SK-N-SH treated with all-trans-retinoic acid at 6 μM for 48 hours (cell line): ENCODE results near the gene CADM2.

ENCODE experiments used
- ARNTL ChIP-seq: fragments of 450-650 bp; formaldehyde crosslinking; IDR thresholded peaks from 2 replicates; pipeline ENCODE4 v1.5.0; 2020; ENCODE audit warnings: low read depth, mild to moderate bottlenecking, moderate library complexity, borderline replicate concordance
- BACH2 ChIP-seq: fragments of 250-450 bp; sonication (Bioruptor Pico); IDR thresholded peaks from 2 replicates; pipeline ENCODE4 v1.9.0; 2021; ENCODE audit warnings: mild to moderate bottlenecking, borderline replicate concordance
- CSDC2 ChIP-seq: fragments of 250-450 bp; sonication (Bioruptor Pico); IDR thresholded peaks from 2 replicates; pipeline ENCODE4 v1.5.0; 2020; ENCODE audit warnings: mild to moderate bottlenecking, moderate library complexity
- GLIS3 ChIP-seq: fragments of 250-450 bp; sonication (Bioruptor Pico); IDR thresholded peaks from 2 replicates; pipeline ENCODE4 v1.5.0; 2020; ENCODE audit warnings: mild to moderate bottlenecking, moderate library complexity
- ISL1 ChIP-seq: fragments of 250-450 bp; sonication (Bioruptor Pico); IDR thresholded peaks from 2 replicates; pipeline ENCODE4 v2.1.2; 2022; ENCODE audit warnings: mild to moderate bottlenecking, moderate library complexity
- PPARA ChIP-seq: fragments of 250-450 bp; sonication (Bioruptor Pico); IDR thresholded peaks from 2 replicates; pipeline ENCODE4 v1.5.0; 2020; ENCODE audit warnings: mild to moderate bottlenecking, borderline replicate concordance
- RARB ChIP-seq: fragments of 250-450 bp; sonication (Bioruptor Pico); IDR thresholded peaks from 2 replicates; pipeline ENCODE4 v1.8.0; 2021; ENCODE audit warnings: mild to moderate bottlenecking, moderate library complexity
- TCF4 ChIP-seq: fragments of 250-450 bp; sonication (Bioruptor Pico); IDR thresholded peaks from 2 replicates; pipeline ENCODE4 v1.8.0; 2021; ENCODE audit warnings: mild to moderate bottlenecking, moderate library complexity, borderline replicate concordance
- ZFP3 ChIP-seq: fragments of 250-450 bp; sonication (Bioruptor Pico); IDR thresholded peaks from 2 replicates; pipeline ENCODE4 v1.5.0; 2020; ENCODE audit warnings: mild to moderate bottlenecking, moderate library complexity
- ZFP30 ChIP-seq: fragments of 450-650 bp; formaldehyde crosslinking; IDR thresholded peaks from 2 replicates; pipeline ENCODE4 v1.5.0; 2022; ENCODE audit warnings: mild to moderate bottlenecking, moderate library complexity
- ZNF565 ChIP-seq: fragments of 450-650 bp; formaldehyde crosslinking; conservative IDR thresholded peaks from 2 replicates; pipeline ENCODE4 v1.5.0; 2020; ENCODE audit warnings: low read depth, mild to moderate bottlenecking, moderate library complexity
- ZNF8 ChIP-seq: fragments of 450-650 bp; formaldehyde crosslinking; IDR thresholded peaks from 2 replicates; pipeline ENCODE4 v1.5.0; 2020; ENCODE audit warnings: mild to moderate bottlenecking, moderate library complexity
- TF ChIP-seq, protein P1 (sequence below): fragments of 250-450 bp; sonication (Bioruptor Pico); IDR thresholded peaks from 2 replicates; pipeline ENCODE4 v1.5.1; 2020; ENCODE audit warnings: low read depth, mild to moderate bottlenecking, moderate library complexity
- TF ChIP-seq, protein P2 (sequence below): fragments of 250-450 bp; sonication (Bioruptor Pico); IDR thresholded peaks from 2 replicates; pipeline ENCODE4 v1.5.0; 2020; ENCODE audit warnings: mild to moderate bottlenecking, moderate library complexity

DNA sequence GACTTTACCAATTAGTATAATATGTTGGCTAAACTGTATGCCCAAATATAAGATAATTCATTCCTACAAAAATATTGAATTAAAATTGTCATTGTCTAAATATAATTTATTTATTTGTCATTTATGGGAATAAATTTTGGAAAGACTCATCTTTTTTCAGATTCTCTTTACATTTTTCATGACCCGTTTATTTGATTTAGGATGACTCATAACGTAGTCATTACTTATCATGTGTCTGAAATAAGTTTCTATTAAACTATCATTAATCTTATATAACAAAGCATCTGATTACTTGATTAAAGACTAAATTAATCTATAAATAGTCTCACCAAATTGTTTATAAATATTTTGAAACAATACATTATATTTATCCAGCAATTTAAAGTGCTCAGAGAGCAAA, 516.6 kb downstream of the CADM2 start:
- TF ChIP-seq BACH2 (CRISPR knock-in tag), result no peak
- TF ChIP-seq ISL1 (CRISPR knock-in tag), result peak; percentile 52
- no peak for TF ChIP-seq GLIS3 (CRISPR knock-in tag)
- no peak for TF ChIP-seq ZNF565
- no peak for TF ChIP-seq ZNF8
- no peak for TF ChIP-seq RARB (CRISPR knock-in tag)
- TF ChIP-seq ARNTL (CRISPR knock-in tag), result no peak
- TF ChIP-seq, protein P1, sequence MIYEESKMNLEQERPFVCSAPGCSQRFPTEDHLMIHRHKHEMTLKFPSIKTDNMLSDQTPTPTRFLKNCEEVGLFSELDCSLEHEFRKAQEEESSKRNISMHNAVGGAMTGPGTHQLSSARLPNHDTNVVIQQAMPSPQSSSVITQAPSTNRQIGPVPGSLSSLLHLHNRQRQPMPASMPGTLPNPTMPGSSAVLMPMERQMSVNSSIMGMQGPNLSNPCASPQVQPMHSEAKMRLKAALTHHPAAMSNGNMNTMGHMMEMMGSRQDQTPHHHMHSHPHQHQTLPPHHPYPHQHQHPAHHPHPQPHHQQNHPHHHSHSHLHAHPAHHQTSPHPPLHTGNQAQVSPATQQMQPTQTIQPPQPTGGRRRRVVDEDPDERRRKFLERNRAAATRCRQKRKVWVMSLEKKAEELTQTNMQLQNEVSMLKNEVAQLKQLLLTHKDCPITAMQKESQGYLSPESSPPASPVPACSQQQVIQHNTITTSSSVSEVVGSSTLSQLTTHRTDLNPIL, result no peak
- TF ChIP-seq TCF4 (CRISPR knock-in tag), result no peak
- TF ChIP-seq CSDC2 (CRISPR knock-in tag), result no peak
- TF ChIP-seq ZFP30 (CRISPR knock-in tag), result no peak
- TF ChIP-seq, protein P2, sequence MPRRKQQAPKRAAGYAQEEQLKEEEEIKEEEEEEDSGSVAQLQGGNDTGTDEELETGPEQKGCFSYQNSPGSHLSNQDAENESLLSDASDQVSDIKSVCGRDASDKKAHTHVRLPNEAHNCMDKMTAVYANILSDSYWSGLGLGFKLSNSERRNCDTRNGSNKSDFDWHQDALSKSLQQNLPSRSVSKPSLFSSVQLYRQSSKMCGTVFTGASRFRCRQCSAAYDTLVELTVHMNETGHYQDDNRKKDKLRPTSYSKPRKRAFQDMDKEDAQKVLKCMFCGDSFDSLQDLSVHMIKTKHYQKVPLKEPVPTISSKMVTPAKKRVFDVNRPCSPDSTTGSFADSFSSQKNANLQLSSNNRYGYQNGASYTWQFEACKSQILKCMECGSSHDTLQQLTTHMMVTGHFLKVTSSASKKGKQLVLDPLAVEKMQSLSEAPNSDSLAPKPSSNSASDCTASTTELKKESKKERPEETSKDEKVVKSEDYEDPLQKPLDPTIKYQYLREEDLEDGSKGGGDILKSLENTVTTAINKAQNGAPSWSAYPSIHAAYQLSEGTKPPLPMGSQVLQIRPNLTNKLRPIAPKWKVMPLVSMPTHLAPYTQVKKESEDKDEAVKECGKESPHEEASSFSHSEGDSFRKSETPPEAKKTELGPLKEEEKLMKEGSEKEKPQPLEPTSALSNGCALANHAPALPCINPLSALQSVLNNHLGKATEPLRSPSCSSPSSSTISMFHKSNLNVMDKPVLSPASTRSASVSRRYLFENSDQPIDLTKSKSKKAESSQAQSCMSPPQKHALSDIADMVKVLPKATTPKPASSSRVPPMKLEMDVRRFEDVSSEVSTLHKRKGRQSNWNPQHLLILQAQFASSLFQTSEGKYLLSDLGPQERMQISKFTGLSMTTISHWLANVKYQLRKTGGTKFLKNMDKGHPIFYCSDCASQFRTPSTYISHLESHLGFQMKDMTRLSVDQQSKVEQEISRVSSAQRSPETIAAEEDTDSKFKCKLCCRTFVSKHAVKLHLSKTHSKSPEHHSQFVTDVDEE (CRISPR knock-in tag), result no peak
- no peak for TF ChIP-seq ZFP3 (CRISPR knock-in tag)
- TF ChIP-seq PPARA (CRISPR knock-in tag), result no peak
